ENCODE data around the gene TTBK2.

DNA sequence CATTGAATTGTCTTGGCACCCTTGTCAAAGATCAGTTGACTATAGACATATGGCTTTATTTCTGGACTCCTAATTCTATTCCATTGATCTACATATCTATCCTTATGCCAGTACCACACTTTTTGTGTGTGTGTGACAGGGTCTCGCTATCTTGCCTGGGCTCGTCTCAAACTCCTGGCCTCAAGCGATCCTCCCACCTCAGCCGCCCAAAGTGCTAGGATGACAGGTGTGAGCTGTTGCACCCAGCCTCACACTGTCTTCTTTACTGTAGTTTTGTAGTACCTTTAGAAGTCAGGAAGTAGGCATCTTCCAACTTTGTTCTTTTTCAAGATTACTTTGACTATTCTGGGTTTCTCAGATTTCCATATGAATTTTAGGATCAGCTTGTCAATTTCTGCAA lies 208.0 kb downstream of the TTBK2 start:
- TF ChIP-seq, protein P1, sequence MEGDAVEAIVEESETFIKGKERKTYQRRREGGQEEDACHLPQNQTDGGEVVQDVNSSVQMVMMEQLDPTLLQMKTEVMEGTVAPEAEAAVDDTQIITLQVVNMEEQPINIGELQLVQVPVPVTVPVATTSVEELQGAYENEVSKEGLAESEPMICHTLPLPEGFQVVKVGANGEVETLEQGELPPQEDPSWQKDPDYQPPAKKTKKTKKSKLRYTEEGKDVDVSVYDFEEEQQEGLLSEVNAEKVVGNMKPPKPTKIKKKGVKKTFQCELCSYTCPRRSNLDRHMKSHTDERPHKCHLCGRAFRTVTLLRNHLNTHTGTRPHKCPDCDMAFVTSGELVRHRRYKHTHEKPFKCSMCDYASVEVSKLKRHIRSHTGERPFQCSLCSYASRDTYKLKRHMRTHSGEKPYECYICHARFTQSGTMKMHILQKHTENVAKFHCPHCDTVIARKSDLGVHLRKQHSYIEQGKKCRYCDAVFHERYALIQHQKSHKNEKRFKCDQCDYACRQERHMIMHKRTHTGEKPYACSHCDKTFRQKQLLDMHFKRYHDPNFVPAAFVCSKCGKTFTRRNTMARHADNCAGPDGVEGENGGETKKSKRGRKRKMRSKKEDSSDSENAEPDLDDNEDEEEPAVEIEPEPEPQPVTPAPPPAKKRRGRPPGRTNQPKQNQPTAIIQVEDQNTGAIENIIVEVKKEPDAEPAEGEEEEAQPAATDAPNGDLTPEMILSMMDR (IDR thresholded peaks at IDR 0.05; ENCODE audit: insufficient read depth, low read length), result no peak
- no peak for TF ChIP-seq POLR2AphosphoS5 (IDR thresholded peaks at IDR 0.05; ENCODE audit: low read depth)
